ENCODE results near the gene NAT10. TPM values are rescaled to one million over a fixed set of nuclear protein-coding genes. Genes with fewer than 3 reads are reported as not detected.
"Not testable (repeated sequence)": the region's sequence is repeated elsewhere in the genome, so short reads cannot be mapped to it uniquely, and the experiment has no call there.

NAT10 gene
- total and polyA plus RNA-seq, 4 donors: 8.9 to 42.4 (median 29.4) TPM

DNA sequence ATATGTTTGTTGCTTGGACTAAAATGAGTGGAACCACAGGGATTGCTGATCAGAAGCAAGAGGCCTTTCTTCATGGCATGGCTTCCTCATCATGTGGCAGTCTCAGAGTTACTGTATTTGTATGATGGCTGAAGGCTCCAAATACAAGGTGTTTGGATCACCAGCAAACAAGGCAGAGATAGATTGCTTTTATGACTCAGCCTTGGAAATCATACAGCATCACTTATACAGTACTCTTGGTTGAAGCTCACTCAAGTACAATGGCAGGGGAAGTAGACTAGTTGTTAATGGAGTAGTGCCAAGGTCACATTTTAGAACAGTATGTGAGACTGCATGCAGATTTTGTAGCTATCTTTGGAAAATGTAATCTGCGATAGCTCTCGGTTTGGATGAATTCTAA lies 37.3 kb upstream of the NAT10 start:
- 3 to 7% methylated on average over 2 of the region's 2 CpGs for whole genome bisulfite sequencing, 2 donors
- Histone ChIP-seq H3K27me3 (ENCODE audit: control insufficient read depth in 1 of 2, insufficient read depth in 2 of 2, low read length in 1 of 2) (no peaks in the 10 kb centered on the region), H3K4me3 (ENCODE audit: low read length in 2 of 2) (no peak overlapping the region), H3K4me1 (ENCODE audit: control insufficient read depth in 1 of 2, insufficient read depth in 2 of 2, low read length in 2 of 2) (peaks cover 0 to 5% of the 10 kb centered on the region in 2 donors), H3K36me3 (ENCODE audit: control insufficient read depth in 1 of 2, insufficient read depth in 2 of 2, low read length in 1 of 2) (peaks cover 0 to 1% of the 10 kb centered on the region in 2 donors), H3K27ac (ENCODE audit: low read depth in 1 of 2, low read length in 2 of 2) (no peak overlapping the region), H3K9me3 (ENCODE audit: control insufficient read depth, low read length) (no peaks in the 10 kb centered on the region)
- ATAC-seq (ENCODE audit: low FRiP score) (peak; percentile 26), DNase-seq (no peak)
- intact Hi-C loops (cut with DNase I): no loop called here

- H3K4me3 ChIP-seq (ENCODE audit: low read length in 2 of 2); H3K36me3 ChIP-seq (ENCODE audit: control insufficient read depth in 1 of 2, insufficient read depth in 2 of 2, low read length in 1 of 2); H3K27me3 ChIP-seq (ENCODE audit: control insufficient read depth in 1 of 2, insufficient read depth in 2 of 2, low read length in 1 of 2); DNase-seq; ATAC-seq (ENCODE audit: low FRiP score); H3K27ac ChIP-seq (ENCODE audit: low read depth in 1 of 2, low read length in 2 of 2); H3K9me3 ChIP-seq (ENCODE audit: control insufficient read depth, low read length); H3K4me1 ChIP-seq (ENCODE audit: control insufficient read depth in 1 of 2, insufficient read depth in 2 of 2, low read length in 2 of 2); intact Hi-C loops (cut with DNase I): not testable (repeated sequence)
- 85 to 89% methylated on average over 8 of the region's 8 CpGs for WGBS, 2 donors
Measured at GRCh38 chr11:34071306-34071705, 34.1 kb upstream of the NAT10 start.

DNA sequence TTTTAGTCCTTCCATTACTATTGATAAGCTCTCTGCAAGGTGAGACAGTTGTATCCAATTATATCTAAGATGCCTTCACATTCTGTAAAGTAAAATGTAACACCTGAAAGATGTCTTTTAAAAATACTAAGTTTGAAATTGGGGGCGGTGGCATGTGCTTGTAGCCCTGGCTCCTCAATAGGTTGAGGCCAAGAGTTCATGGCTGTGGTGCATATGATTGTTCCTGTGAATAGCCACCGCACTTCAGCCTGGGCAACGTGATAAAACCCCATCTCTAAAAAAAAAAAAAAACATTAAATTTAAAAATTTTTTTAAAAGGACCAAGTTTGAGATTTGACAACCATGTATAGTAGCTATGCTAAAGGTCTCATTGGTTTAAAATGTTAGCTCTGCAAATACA lies 33.4 kb upstream of the NAT10 start:
- Histone ChIP-seq H3K4me1 (ENCODE audit: control insufficient read depth in 1 of 2, insufficient read depth in 2 of 2, low read length in 2 of 2) (peaks cover 0 to 3% of the 10 kb centered on the region in 2 donors), H3K4me3 (ENCODE audit: low read length in 2 of 2) (no peak overlapping the region), H3K27me3 (ENCODE audit: control insufficient read depth in 1 of 2, insufficient read depth in 2 of 2, low read length in 1 of 2) (no peaks in the 10 kb centered on the region), H3K36me3 (ENCODE audit: control insufficient read depth in 1 of 2, insufficient read depth in 2 of 2, low read length in 1 of 2) (peaks cover 2 to 4% of the 10 kb centered on the region in 2 donors), H3K27ac (ENCODE audit: low read depth in 1 of 2, low read length in 2 of 2) (no peak overlapping the region), H3K9me3 (ENCODE audit: control insufficient read depth, low read length) (no peaks in the 10 kb centered on the region)
- intact Hi-C loops (cut with DNase I): no loop called here
- no peak for ATAC-seq (ENCODE audit: low FRiP score)
- DNase-seq: no peak
- WGBS, 2 donors: 66 to 67% methylated on average over 3 of the region's 3 CpGs

GRCh38 chr11:34072832-34073231 lies 32.6 kb upstream of the NAT10 start:
- DNase-seq: no peak
- ATAC-seq (ENCODE audit: low FRiP score): no peak
- H3K27me3 ChIP-seq (ENCODE audit: control insufficient read depth in 1 of 2, insufficient read depth in 2 of 2, low read length in 1 of 2): no peaks in the 10 kb centered on the region
- H3K4me3 ChIP-seq (ENCODE audit: low read length in 2 of 2): no peak overlapping the region
- peaks cover 2 to 5% of the 10 kb centered on the region in 2 donors for H3K36me3 ChIP-seq (ENCODE audit: control insufficient read depth in 1 of 2, insufficient read depth in 2 of 2, low read length in 1 of 2)
- peaks cover 0 to 3% of the 10 kb centered on the region in 2 donors for H3K4me1 ChIP-seq (ENCODE audit: control insufficient read depth in 1 of 2, insufficient read depth in 2 of 2, low read length in 2 of 2)
- WGBS, 2 donors: 67 to 79% methylated on average over 2 of the region's 2 CpGs
- intact Hi-C loops (cut with DNase I): no loop called here
- H3K27ac ChIP-seq (ENCODE audit: low read depth in 1 of 2, low read length in 2 of 2): no peak overlapping the region
- no peaks in the 10 kb centered on the region for H3K9me3 ChIP-seq (ENCODE audit: control insufficient read depth, low read length)

- Histone ChIP-seq H3K27ac (ENCODE audit: low read depth in 1 of 2, low read length in 2 of 2) (no peak overlapping the region), H3K27me3 (ENCODE audit: control insufficient read depth in 1 of 2, insufficient read depth in 2 of 2, low read length in 1 of 2) (no peaks in the 10 kb centered on the region), H3K9me3 (ENCODE audit: control insufficient read depth, low read length) (no peaks in the 10 kb centered on the region), H3K4me1 (ENCODE audit: control insufficient read depth in 1 of 2, insufficient read depth in 2 of 2, low read length in 2 of 2) (no peaks in the 10 kb centered on the region), H3K36me3 (ENCODE audit: control insufficient read depth in 1 of 2, insufficient read depth in 2 of 2, low read length in 1 of 2) (peaks cover 2 to 5% of the 10 kb centered on the region in 2 donors), H3K4me3 (ENCODE audit: low read length in 2 of 2) (no peak overlapping the region)
- 64% methylated on average over 4 of the region's 4 CpGs for WGBS, 2 donors
- intact Hi-C loops (cut with DNase I): no loop called here
- no peak for ATAC-seq (ENCODE audit: low FRiP score)
- DNase-seq: no peak
Measured at GRCh38 chr11:34074391-34074790, 31.0 kb upstream of the NAT10 start.

GRCh38 chr11:34075178-34075820 lies 30.1 kb upstream of the NAT10 start:
- DNase-seq (no peak), ATAC-seq (ENCODE audit: low FRiP score) (no peak)
- intact Hi-C loops (cut with DNase I): no loop called here
- Histone ChIP-seq H3K27me3 (ENCODE audit: control insufficient read depth in 1 of 2, insufficient read depth in 2 of 2, low read length in 1 of 2) (no peaks in the 10 kb centered on the region), H3K36me3 (ENCODE audit: control insufficient read depth in 1 of 2, insufficient read depth in 2 of 2, low read length in 1 of 2) (peaks cover 2 to 5% of the 10 kb centered on the region in 2 donors), H3K4me1 (ENCODE audit: control insufficient read depth in 1 of 2, insufficient read depth in 2 of 2, low read length in 2 of 2) (no peaks in the 10 kb centered on the region), H3K27ac (ENCODE audit: low read depth in 1 of 2, low read length in 2 of 2) (no peak overlapping the region), H3K9me3 (ENCODE audit: control insufficient read depth, low read length) (no peaks in the 10 kb centered on the region), H3K4me3 (ENCODE audit: low read length in 2 of 2) (no peak overlapping the region)
- WGBS, 2 donors: 14 to 18% methylated on average over 2 of the region's 2 CpGs

DNA sequence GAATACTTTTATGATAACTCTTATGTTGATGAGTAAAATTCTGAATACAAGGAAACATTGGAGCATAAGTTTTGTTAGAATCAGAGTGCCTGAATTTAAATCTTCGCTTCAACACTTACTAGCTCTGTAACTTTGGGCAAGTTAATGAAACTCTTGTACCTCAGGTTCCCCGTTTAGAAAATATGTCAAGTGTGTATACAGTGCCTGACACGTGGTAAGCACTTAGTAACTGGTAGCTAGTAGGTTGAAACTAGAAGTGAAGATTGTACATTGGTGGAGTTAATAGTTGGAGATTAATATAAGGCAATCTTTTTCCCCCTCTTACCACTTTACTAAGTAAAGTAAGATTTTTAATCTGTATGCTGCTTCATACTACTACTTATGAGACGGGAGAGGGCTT lies 24.8 kb upstream of the NAT10 start:
- no peak overlapping the region for H3K27ac ChIP-seq (ENCODE audit: low read depth in 1 of 2, low read length in 2 of 2)
- intact Hi-C loops (cut with DNase I): no loop called here
- ATAC-seq (ENCODE audit: low FRiP score): no peak
- peaks cover 4 to 14% of the 10 kb centered on the region in 2 donors for H3K36me3 ChIP-seq (ENCODE audit: control insufficient read depth in 1 of 2, insufficient read depth in 2 of 2, low read length in 1 of 2)
- no peaks in the 10 kb centered on the region for H3K4me1 ChIP-seq (ENCODE audit: control insufficient read depth in 1 of 2, insufficient read depth in 2 of 2, low read length in 2 of 2)
- WGBS, 2 donors: 76 to 78% methylated on average over 4 of the region's 4 CpGs
- no peaks in the 10 kb centered on the region for H3K27me3 ChIP-seq (ENCODE audit: control insufficient read depth in 1 of 2, insufficient read depth in 2 of 2, low read length in 1 of 2)
- no peak overlapping the region for H3K4me3 ChIP-seq (ENCODE audit: low read length in 2 of 2)
- H3K9me3 ChIP-seq (ENCODE audit: control insufficient read depth, low read length): no peaks in the 10 kb centered on the region
- no peak for DNase-seq

DNA sequence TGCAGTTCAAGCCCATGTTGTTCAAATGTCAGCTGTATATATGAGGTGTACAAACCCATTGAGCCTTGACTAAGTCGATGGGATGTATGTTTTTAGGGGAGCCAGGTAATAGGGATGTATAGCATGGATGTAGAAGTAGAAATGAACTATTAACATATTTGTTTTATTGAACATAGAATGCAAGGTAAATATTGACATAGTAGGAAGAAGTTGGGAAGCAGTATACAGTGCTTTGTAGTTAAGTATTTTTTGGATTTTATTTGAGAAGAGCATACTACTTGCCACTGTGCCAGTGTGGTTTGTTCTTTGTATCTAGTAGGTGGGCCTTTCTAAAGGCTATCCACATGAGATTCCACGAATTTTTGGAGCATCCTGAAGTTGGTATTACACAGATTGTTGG lies 20.8 kb upstream of the NAT10 start:
- H3K27me3 ChIP-seq (ENCODE audit: control insufficient read depth in 1 of 2, insufficient read depth in 2 of 2, low read length in 1 of 2): no peaks in the 10 kb centered on the region
- no peak for DNase-seq
- 78 to 88% methylated on average over 2 of the region's 2 CpGs for whole genome bisulfite sequencing, 2 donors
- H3K36me3 ChIP-seq (ENCODE audit: control insufficient read depth in 1 of 2, insufficient read depth in 2 of 2, low read length in 1 of 2): peaks cover 4 to 13% of the 10 kb centered on the region in 2 donors
- no peaks in the 10 kb centered on the region for H3K4me1 ChIP-seq (ENCODE audit: control insufficient read depth in 1 of 2, insufficient read depth in 2 of 2, low read length in 2 of 2)
- intact Hi-C loops (cut with DNase I): no loop called here
- H3K27ac ChIP-seq (ENCODE audit: low read depth in 1 of 2, low read length in 2 of 2): no peak overlapping the region
- ATAC-seq (ENCODE audit: low FRiP score): no peak
- H3K9me3 ChIP-seq (ENCODE audit: control insufficient read depth, low read length): no peaks in the 10 kb centered on the region
- no peak overlapping the region for H3K4me3 ChIP-seq (ENCODE audit: low read length in 2 of 2)

GRCh38 chr11:34086554-34087283 lies 18.7 kb upstream of the NAT10 start:
- intact Hi-C loops (cut with DNase I): no loop called here
- Histone ChIP-seq H3K36me3 (ENCODE audit: control insufficient read depth in 1 of 2, insufficient read depth in 2 of 2, low read length in 1 of 2) (peaks cover 7 to 15% of the 10 kb centered on the region in 2 donors), H3K9me3 (ENCODE audit: control insufficient read depth, low read length) (no peaks in the 10 kb centered on the region), H3K27me3 (ENCODE audit: control insufficient read depth in 1 of 2, insufficient read depth in 2 of 2, low read length in 1 of 2) (no peaks in the 10 kb centered on the region), H3K4me3 (ENCODE audit: low read length in 2 of 2) (no peak overlapping the region), H3K4me1 (ENCODE audit: control insufficient read depth in 1 of 2, insufficient read depth in 2 of 2, low read length in 2 of 2) (no peaks in the 10 kb centered on the region), H3K27ac (ENCODE audit: low read depth in 1 of 2, low read length in 2 of 2) (no peak overlapping the region)
- WGBS, 2 donors: 87 to 92% methylated on average over 4 of the region's 4 CpGs
- DNase-seq: no peak
- ATAC-seq (ENCODE audit: low FRiP score): no peak
